Superior temporal gyrus (tissue), 1 donor: ENCODE data around the gene CDHR1.
"Not testable (repeated sequence)": the region's sequence is repeated elsewhere in the genome, so short reads cannot be mapped to it uniquely, and the experiment has no call there.

Experiments used
- DNase-seq: peaks from one replicate; pipeline ENCODE4 v3.0.0-alpha.2; 2016; ENCODE audit errors: extremely low spot score

Gene CDHR1

DNA sequence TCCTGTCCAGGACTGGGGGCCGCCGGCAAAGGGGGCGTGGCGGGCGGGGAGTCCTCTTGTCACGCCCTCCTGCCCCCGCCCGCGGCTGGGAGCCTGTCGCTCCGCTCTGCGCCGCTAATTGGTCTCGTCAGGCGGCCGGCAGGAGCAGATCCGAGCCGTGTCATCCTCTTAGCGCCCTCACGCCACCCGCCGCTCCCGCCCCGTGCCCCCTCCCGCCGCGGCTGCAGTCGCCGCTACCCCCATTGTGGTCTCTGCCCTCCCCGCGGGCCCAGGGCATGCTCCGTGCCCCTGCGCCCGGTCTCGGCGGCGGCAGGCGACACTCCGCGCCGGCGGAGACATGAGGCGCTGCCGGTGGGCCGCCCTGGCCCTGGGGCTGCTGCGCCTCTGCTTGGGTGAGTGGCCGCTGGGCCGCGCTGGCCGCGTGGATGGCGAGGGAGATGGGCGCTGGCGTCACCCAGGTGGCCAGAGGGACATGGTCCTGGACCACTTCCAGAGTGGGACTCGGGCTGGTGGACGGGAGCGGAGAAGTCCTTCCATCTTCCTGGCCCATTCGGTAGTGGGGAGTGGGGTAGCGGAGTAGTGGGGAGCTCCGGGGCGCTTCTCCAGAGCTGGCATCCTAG, at the start of gene CDHR1:
Gene CDHR1 (plus strand): TSS at position 114 of the 620 bp plus-strand sequence. CDS start 224 bp downstream, at position 338.
- DNase-seq: no peak

DNA sequence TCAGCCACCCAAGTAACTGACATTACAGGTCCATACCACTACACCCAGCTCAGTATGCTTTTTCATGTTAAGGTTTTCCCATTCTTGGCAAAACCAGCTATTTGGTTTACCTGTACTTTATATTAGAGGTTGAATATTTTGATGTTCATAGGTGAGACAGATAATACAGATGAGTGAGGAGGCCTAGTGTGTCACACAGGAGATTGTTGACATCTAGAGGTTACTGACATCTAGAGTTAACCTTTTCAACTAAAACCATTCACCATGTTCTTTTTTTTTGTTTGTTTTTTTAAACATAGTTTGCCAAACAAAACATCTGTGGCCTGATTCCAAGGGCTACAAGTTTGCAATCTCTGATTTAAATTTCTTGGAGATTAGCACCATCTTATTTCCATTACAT, 47.0 kb upstream of the CDHR1 start:
- no peak for DNase-seq

DNA sequence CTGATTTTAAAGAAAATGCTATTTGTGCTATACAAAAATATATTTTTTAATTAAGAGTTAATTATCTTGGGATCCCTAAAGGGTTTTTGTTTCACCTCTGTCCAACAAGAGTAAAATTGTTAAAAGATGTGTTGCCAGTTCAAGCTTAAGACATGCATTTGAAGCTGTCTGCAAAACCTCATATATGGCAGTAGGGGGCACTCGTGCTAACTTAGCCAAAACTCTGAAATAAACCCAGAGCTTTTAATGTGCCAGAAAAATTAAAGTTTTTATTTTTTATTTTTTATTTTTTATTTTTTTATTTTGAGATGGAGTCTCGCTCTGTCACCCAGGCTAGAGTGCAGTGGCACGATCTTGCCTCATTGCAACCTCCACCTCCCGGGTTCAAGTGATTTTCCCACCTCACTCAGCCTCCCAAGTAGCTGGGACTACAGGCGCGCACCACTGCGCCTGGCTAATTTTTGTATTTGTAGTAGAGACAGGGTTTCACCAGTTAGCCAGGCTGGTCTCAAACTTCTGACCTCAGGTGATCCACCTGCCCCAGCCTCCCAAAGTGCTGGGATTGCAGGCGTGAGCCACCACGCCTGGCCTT, 46.2 kb upstream of the CDHR1 start:
- peak; percentile 77 for DNase-seq

DNA sequence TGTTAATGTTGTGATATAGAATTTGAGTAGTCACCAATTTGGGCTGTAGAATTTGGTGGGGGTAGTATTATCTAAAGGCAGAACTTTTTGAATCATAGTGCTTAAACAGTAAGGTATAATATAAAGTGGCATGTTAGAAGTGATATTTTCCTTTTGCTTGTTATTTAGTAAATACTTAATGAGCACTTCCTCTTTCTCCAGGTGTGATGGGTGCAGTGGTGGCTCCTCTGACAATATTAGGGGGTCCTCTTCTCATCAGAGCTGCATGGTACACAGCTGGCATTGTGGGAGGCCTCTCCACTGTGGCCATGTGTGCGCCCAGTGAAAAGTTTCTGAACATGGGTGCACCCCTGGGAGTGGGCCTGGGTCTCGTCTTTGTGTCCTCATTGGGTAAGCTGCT, 44.5 kb upstream of the CDHR1 start:
- no peak for DNase-seq

DNA sequence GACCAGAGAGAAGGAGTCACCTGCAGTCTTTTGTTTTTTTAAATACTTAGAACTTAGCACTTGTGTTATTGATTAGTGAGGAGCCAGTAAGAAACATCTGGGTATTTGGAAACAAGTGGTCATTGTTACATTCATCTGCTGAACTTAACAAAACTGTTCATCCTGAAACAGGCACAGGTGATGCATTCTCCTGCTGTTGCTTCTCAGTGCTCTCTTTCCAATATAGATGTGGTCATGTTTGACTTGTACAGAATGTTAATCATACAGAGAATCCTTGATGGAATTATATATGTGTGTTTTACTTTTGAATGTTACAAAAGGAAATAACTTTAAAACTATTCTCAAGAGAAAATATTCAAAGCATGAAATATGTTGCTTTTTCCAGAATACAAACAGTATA, 41.6 kb upstream of the CDHR1 start:
- DNase-seq: no peak

DNA sequence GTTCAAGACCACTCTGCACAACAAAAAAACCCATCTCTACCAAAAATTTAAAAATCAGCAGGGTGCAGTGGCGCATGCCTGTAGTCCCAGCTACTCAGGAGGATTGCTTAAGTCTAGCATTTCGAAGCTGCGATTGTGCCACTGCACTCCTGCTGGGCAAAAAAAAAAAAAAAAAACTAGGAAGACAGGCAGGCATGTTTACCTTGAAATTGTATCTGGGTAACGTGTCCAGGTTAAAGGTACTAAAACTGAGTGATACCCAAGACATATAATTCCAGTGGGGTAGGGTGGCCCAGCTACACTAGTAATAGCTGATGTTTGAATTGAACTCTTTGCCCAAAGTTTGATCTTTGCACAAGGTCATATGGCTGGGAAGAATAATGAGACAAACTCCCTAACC, 38.8 kb upstream of the CDHR1 start:
- DNase-seq: no peak

DNA sequence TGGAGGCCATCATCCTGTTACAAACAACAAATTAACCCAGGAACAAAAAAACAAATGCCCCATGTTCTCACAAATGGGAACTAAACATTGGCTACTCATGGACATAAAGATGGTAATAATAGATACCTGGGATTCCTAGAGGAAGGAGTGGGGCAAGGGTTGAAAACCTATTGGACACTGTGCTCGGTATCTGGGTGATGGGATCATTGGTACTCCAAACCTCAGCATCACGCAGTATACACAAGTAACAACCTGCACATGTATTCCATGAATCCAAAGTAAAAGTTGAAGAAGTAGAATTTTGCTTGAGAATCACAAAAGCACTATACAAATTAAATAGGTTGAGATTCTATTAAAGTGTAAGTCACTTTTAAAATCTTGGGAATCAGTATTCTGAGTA, 38.3 kb upstream of the CDHR1 start:
- DNase-seq: no peak

DNA sequence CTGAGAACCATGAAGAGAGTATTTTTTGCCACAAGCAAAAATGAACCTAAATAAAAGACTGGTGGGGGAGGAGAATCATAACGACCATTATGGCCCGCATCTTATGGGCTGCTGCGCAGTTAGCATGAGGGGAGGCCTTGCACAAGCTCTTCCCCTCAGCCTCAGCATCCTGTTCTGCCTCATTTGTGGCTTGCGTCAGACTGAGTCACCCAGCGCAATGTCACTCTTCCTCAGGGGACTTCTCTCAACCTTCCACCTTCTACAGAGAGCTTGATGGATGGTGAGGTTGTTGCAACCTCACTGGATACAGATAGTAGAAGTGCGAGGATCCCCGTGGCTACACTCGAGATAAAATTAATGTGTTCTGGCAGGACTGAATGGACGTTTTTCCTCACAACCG, 37.6 kb upstream of the CDHR1 start:
- DNase-seq: no peak

DNA sequence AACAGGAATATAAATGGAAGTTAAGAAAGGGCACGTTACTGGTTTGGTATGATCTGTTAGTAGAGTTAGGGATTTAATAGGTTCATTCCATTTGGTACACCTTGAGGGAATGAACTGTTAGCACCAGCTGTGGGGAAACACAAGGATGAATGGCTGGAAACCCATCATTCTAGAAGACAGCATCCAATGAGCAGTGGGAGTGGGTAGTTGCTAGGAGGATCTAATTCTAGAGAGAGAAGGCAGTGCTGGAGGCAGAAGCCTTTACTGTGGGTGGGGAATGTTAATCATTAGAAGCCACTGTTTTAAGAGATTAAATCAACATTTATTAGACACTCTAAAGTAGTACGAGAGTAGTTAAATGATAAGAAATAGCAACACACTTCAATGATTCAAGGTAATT, 36.3 kb upstream of the CDHR1 start:
- no peak for DNase-seq

DNA sequence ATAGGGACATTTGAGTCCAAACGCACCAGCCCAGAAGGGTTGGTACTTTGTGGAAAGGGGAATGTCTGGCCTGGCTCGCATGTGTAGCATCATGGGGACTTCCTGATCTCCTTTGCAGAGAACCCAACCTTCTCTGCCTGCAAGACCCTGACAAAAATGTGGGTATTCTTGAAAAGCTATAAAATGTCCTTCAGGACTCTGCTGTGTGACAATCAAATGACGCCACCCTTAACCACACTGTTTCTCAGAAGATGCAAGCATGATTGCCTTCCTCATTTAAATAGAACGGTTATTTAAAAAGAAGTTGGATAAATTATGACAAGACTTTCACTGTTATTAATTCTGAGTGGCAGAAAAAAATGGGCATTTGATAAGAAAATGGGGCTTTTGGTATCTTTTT, 35.8 kb upstream of the CDHR1 start:
- DNase-seq: no peak

DNA sequence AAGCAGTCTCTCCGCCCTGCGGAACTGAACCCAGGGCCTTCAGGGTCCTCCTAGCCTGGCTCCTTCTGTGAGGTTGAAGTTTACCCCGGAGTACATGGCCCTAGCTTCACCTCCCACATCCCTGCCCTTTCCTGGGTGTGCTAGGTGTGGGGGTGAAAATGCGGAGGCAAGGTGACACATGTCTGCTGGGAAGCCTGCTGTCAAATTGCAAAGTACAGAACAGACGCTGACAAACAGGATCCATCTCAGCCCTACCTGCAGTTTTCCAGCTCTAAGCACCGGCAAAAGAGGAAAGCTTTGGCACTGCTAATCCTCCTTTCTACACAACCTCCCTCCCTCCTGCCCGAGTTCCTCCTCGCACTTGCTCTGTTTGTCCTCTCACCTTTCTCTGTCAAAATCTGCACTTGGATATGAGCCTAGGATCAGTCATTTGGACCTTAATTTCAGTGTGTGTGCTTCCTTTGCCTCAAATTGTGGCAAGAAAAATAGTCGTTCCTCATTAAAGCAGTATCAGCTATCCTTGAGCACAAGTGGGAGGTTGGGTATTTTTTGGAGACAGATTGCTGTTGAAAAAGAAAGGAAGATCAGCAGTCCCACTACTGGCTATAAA, 35.2 kb upstream of the CDHR1 start:
- peak; percentile 23 for DNase-seq

DNA sequence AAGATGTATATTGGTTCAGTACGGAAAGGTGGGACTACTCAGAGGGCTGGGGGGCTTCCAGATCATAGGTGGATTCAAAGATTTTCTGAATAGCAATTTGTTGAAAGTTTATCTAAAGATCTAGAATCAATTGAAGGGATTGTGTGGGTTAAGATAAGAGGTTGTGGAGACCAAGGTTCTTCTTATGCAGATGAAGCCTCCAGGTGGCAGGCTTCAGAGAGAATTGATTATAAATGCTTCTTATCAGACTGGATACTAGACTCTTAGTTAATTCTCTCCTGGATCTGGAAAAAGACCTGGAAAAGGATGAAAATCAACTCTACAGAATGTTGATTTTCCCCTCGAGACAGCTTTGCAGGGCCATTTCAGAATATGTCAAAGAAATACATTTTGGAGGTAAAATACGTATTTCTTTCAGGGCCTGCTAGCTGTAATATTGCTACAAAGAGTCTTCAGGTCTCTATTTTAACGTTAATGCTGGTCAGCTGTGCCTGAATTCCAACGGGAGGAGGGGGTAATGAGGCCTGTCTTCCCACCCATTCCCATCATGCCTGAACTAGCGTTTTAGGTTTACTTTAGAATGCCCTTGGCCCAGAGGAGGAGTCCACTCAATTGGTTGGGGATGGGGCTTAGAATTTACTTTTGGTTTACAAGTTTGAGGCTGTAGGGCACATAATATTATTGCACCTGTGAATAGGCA, 33.5 kb upstream of the CDHR1 start:
- no peak for DNase-seq

DNA sequence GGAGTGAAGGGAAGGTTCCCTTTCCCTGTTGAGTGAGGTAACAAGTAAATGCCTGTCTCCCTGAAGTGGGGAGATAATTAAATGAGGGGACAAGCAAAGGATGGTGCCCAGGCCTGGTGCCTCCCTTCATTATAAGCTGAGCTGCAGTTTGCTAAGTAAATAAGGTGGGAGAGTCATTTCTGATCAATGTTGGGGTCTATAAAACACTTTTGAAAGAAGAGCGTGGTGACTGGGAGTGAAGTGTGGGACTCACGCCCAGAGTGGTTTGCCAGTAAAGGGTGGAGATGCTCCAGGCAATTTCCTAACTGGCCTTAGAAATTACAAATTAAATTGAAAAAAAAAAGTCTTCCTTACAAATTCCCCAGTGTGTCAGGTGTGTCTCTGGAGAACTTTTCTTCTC, 30.3 kb upstream of the CDHR1 start:
- no peak for DNase-seq

DNA sequence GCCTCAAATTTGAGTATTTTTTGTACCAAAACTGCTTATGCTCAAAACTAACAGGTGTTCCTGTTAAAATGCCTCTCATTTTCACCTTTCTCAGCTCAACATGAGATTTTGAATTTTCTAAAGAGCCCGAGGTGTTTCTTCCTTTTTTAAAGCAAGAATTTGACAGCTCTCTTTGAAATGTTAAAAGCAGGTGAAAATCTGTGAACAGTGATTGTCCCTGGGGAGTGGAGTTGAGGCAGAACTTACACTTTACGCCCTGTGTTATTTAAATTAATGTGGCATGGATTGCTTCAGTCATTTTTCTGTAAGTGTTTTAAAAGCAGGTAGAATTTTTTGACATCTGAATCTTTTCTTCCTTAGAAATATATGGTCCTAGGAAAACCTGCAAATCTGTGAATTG, 29.9 kb upstream of the CDHR1 start:
- DNase-seq: no peak

DNA sequence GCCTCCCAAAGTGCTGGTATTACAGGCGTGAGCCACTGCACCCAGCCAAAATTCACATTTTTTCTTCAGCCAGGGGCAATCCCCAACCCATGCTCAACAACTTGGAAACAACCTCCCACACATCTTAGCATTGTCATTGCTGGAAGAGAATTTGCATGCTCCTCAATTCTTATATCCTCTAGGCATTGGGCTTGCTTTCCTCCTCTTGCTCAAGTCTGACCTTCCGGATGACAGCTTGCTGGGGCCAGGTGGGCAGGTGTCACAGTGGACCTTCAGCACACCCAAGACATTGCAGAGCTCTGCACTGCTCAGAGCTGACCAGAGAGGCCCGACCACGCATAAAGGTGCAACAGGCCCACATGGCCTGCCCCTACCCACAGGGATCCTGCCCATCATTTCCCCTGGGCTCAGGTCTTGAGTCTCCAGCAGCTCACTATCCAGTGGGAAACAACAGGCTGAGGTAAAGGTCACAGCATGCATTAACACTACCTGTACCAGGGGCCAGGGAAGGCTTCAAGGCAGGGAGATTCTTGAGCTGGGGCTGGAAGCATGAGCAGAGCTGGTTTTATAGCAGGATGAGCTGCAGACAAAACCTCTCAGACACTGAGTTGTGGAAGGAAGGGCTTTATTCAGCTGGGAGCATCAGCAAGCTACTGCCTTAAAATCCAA, 27.6 kb upstream of the CDHR1 start:
- no peak for DNase-seq

DNA sequence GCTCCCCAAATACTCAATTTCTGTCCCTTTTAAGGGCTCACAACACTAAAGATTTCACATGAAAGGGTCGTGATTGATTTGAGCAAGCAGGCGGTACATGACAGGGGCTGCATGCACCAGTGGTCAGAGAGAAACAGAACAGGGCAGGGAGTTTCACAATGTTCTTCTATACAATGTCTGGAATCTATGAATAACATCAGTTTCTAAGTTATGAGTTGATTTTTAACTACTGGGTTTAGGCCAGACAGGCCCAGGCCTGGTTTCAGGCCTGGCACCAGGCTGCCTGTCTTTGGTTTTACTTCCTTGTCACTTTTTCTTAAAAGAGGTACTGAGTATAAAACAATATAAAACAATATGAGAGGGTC, 27.1 kb upstream of the CDHR1 start:
- not testable (repeated sequence) for DNase-seq

DNA sequence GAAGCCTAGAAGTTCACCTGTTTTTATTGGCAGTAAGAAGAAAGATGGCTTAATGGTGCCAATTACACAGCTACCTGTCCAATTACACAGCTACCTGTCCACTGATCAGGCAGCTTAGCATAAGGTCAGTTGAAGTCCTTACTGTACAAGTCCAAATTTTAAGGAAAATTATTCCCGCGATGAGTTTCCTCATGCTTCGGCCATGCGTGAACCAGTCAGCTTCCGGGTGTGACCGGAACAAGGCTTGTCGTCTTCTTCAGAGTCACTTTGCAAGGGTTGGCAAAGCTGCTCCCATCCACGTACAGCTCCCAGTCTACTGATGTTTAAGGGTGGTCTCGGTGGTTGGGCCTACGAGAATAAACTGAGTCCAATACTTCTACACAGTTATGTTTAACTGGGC, 26.0 kb upstream of the CDHR1 start:
- DNase-seq: not testable (repeated sequence)

DNA sequence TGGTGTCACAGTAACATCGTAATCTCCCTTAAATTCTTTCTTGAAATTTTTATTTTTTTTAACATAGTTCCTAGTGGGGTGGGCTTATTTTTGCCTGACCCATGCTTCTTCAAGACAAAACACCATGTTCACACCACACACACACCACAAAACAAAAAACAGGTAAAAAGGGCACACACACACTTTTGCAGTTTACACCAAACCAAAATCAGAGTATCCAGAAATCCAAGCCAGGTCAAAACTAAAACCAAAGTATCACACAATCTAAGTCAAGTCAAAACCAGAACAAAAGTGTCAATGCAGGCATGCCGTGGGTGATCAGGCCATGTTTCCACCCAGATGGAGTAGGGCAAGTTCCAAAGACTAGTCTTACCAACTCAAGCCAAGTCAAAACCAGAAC, 23.1 kb upstream of the CDHR1 start:
- not testable (repeated sequence) for DNase-seq

DNA sequence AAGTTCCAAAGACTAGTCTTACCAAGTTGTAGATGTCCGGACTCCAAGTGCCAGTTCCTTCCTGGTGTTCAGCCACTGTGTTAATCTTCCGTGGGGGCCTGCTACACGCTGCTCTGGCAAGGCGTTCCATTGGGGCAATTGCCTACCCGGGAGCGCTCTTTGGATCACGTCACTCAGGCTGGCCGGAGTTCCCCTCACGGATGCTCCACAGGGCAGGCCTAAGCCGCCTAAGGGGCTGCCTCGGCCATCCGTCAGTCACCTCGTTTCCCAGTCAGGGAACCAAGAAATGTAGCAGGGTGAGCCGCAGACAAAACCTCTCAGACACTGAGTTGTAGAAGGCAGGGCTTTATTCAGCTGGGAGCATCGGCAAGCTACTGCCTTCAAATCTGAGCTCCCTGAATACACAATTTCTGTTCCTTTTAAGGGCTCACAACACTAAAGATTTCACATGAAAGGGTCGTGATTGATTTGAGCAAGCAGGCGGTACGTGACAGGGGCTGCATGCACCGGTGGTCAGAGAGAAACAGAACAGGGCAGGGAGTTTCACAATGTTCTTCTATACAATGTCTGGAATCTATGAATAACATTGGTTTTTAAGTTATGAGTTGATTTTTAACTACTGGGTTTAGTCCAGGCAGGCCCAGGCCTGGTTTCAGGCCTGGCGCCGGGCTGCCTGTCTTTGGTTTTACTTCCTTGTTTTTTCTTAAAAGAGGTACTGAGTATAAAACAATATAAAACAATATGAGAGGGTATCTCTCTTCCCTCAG, 22.5 kb upstream of the CDHR1 start:
- DNase-seq: not testable (repeated sequence)

DNA sequence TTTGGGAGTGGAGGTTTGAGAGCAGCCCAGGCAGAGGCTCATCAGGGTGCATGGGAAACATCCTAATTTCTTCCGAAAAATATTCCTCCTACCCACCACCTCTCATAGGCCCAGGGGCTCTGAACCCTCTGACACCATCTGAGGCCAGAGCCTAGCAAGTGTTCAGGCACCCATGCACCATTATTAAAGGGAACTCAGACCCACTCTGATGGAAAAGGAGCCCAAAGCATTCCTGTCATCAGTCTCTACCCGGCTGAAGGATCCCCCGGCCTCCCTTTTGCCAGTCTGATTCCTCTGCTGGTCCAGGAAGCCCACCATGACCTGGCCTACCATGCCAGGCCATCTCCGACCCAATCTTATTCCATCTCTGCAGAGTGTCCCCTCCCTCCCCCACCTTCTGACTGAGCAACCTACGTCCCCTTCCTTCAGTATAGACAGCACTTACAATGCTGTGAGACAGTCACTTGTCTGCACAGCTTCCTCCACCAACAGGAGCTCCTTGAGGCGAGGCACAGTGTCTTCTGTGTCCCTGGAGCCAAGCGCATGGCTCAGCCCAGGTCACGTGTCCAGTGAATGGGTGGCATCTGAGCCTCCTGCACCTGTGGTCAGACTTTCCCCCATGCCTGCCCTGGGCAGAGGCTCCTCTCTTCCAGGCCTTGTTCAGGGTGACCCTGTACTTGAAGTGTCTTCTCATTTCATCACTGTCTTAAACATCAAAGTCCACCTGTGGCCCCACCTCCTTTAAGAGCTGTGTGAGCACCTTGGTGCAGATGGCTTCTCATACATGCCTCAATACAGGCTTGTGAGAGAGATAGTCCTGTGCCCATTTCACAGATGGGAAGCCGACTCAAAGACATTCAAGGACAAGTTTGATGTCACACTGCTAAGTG, 21.6 kb upstream of the CDHR1 start:
- DNase-seq: no peak

DNA sequence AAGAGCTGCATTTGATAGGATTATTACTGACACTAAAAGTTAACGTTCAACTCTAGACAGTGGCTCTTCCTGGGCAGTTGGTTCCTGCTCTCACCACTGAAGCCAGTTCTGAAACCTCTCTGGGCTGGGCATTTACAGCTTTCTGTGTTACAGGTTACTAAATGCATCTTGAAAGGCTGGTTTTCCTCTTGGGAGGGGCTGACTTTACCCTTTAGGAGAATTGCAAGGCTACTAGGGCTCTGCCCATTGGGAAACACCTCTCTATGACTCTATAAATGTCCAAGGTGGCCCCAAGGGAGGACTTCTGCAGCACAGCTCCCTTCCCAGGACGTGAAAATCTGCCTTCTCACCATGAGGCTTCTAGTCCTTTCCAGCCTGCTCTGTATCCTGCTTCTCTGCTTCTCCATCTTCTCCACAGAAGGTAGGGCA, 20.8 kb upstream of the CDHR1 start, which contains the start of gene GPR15LG:
Gene GPR15LG (plus strand): TSS at position 301 of the 429 bp plus-strand sequence. CDS start 51 bp downstream, at position 352.
- DNase-seq: no peak
